ENCODE measurements around the gene ERBB4. TPM values are rescaled to one million over a fixed set of nuclear protein-coding genes. Genes with fewer than 3 reads are reported as not detected.

ERBB4 gene
- total RNA-seq, 6 donors from 2014 or later = 3.3 to 24.2 (median 11.7) TPM

- Histone ChIP-seq H3K4me1 (no peaks in the 10 kb centered on the region), H3K36me3 (no peaks in the 10 kb centered on the region), H3K27me3 (no peaks in the 10 kb centered on the region), H3K27ac (no peak overlapping the region), H3K4me3 (no peak overlapping the region), H3K9me3 (peaks cover 0 to under 1% (median 0%) of the 10 kb centered on the region in 4 donors)
- TF ChIP-seq POLR2AphosphoS5 (IDR thresholded peaks at IDR 0.05) (no peak), EP300 (IDR thresholded peaks at IDR 0.05) (no peak), CTCF (IDR thresholded peaks at IDR 0.05) (no peak), POLR2A (IDR thresholded peaks at IDR 0.05) (no peak)
- no peak for ATAC-seq (ENCODE audit: low FRiP score in 2 of 2)
- WGBS, 2 donors = 60 to 68% methylated on average over 3 of the region's 3 CpGs
- DNase-seq = no peak
Observed at GRCh38 chr2:211673133-211673905, 865.3 kb downstream of the ERBB4 start.

- DNase-seq = no peak
- no peak for ATAC-seq (ENCODE audit: low FRiP score in 2 of 2)
- TF ChIP-seq CTCF (IDR thresholded peaks at IDR 0.05) (no peak), POLR2AphosphoS5 (IDR thresholded peaks at IDR 0.05) (no peak), POLR2A (IDR thresholded peaks at IDR 0.05) (no peak), EP300 (IDR thresholded peaks at IDR 0.05) (no peak)
- WGBS, 2 donors = 82 to 100% methylated on average over 1 of the region's 1 CpG
- Histone ChIP-seq H3K36me3 (no peaks in the 10 kb centered on the region), H3K27me3 (no peaks in the 10 kb centered on the region), H3K4me1 (no peaks in the 10 kb centered on the region), H3K4me3 (no peak overlapping the region), H3K27ac (no peak overlapping the region), H3K9me3 (no peaks in the 10 kb centered on the region)
Observed at GRCh38 chr2:211671977-211672376, 866.6 kb downstream of the ERBB4 start.

GRCh38 chr2:211665299-211665698, 873.3 kb downstream of the ERBB4 start:
- Histone ChIP-seq H3K9me3 (no peaks in the 10 kb centered on the region), H3K36me3 (no peaks in the 10 kb centered on the region), H3K4me1 (no peaks in the 10 kb centered on the region), H3K27ac (no peak overlapping the region), H3K4me3 (no peak overlapping the region), H3K27me3 (no peaks in the 10 kb centered on the region)
- ATAC-seq (ENCODE audit: low FRiP score in 2 of 2) (no peak), DNase-seq (no peak)
- 65 to 67% methylated on average over 2 of the region's 2 CpGs for WGBS, 2 donors
- TF ChIP-seq EP300 (IDR thresholded peaks at IDR 0.05) = no peak
- no peak for TF ChIP-seq POLR2A (IDR thresholded peaks at IDR 0.05)
- TF ChIP-seq POLR2AphosphoS5 (IDR thresholded peaks at IDR 0.05) = no peak
- no peak for TF ChIP-seq CTCF (IDR thresholded peaks at IDR 0.05)

GRCh38 chr2:211664321-211664720, 874.3 kb downstream of the ERBB4 start:
- H3K27ac ChIP-seq = no peak overlapping the region
- no peak overlapping the region for H3K4me3 ChIP-seq
- H3K4me1 ChIP-seq = no peaks in the 10 kb centered on the region
- 65 to 87% methylated on average over 2 of the region's 2 CpGs for WGBS, 2 donors
- no peaks in the 10 kb centered on the region for H3K9me3 ChIP-seq
- no peaks in the 10 kb centered on the region for H3K36me3 ChIP-seq
- ATAC-seq (ENCODE audit: low FRiP score in 2 of 2) = no peak
- TF ChIP-seq CTCF (IDR thresholded peaks at IDR 0.05) = no peak
- no peaks in the 10 kb centered on the region for H3K27me3 ChIP-seq
- DNase-seq = no peak

GRCh38 chr2:211654211-211654780, 884.3 kb downstream of the ERBB4 start:
- 84 to 88% methylated on average over 3 of the region's 3 CpGs for WGBS, 2 donors
- Histone ChIP-seq H3K27me3 (no peaks in the 10 kb centered on the region), H3K4me1 (no peaks in the 10 kb centered on the region), H3K4me3 (no peak overlapping the region), H3K27ac (no peak overlapping the region), H3K9me3 (no peaks in the 10 kb centered on the region), H3K36me3 (no peaks in the 10 kb centered on the region)
- TF ChIP-seq CTCF (IDR thresholded peaks at IDR 0.05) (no peak), POLR2A (IDR thresholded peaks at IDR 0.05) (no peak), EP300 (IDR thresholded peaks at IDR 0.05) (no peak), POLR2AphosphoS5 (IDR thresholded peaks at IDR 0.05) (no peak)
- DNase-seq (no peak), ATAC-seq (ENCODE audit: low FRiP score in 2 of 2) (no peak)
